ENCODE data around the gene METTL27.
"Not testable (repeated sequence)": the region's sequence is repeated elsewhere in the genome, so short reads cannot be mapped to it uniquely, and the experiment has no call there.

Gene METTL27

DNA sequence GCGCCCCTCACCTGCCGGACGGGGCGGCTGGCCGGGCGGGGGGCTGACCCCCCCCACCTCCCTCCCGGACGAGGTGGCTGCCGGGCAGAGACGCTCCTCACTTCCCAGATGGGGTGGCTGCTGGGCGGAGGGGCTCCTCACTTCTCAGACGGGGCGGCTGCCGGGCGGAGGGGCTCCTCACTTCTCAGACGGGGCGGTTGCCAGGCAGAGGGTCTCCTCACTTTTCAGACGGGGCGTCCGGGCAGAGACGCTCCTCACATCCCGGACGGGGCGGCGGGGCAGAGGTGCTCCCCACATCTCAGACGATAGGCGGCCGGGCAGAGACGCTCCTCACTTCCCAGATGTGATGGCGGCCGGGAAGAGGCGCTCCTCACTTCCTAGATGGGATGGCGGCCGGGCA is 45.1 kb downstream of the METTL27 start:
- not testable (repeated sequence) for H3K27me3 ChIP-seq (ENCODE audit: control insufficient read depth in 2 of 2, insufficient read depth in 2 of 2, low read length in 2 of 2); H3K4me3 ChIP-seq (ENCODE audit: low read length in 2 of 2); H3K27ac ChIP-seq (ENCODE audit: low read depth in 2 of 2, low read length in 2 of 2); H3K9me3 ChIP-seq (ENCODE audit: control insufficient read depth in 2 of 2, low read length in 2 of 2); H3K36me3 ChIP-seq (ENCODE audit: control insufficient read depth in 2 of 2, insufficient read depth in 2 of 2, low read length in 2 of 2); H3K9ac ChIP-seq (ENCODE audit: low read depth in 1 of 2, low read length in 2 of 2)
- H3K4me1 ChIP-seq (ENCODE audit: control insufficient read depth in 2 of 2, insufficient read depth in 2 of 2, low read length in 2 of 2): peaks cover 24 to 44% of the 10 kb centered on the region in 2 donors

DNA sequence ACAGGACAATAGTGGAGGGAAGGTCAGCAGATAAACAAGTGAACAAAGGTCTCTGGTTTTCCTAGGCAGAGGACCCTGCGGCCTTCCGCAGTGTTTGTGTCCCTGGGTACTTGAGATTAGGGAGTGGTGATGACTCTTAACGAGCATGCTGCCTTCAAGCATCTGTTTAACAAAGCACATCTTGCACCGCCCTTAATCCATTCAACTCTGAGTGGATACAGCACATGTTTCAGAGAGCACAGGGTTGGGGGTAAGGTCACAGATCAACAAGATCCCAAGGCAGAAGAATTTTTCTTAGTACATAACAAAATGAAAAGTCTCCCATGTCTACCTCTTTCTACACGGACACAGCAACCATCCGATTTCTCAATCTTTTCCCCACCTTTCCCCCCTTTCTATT is 45.7 kb downstream of the METTL27 start:
- not testable (repeated sequence) for H3K4me3 ChIP-seq (ENCODE audit: low read length in 2 of 2); H3K9me3 ChIP-seq (ENCODE audit: control insufficient read depth in 2 of 2, low read length in 2 of 2); H3K36me3 ChIP-seq (ENCODE audit: control insufficient read depth in 2 of 2, insufficient read depth in 2 of 2, low read length in 2 of 2); H3K27ac ChIP-seq (ENCODE audit: low read depth in 2 of 2, low read length in 2 of 2); H3K9ac ChIP-seq (ENCODE audit: low read depth in 1 of 2, low read length in 2 of 2); H3K27me3 ChIP-seq (ENCODE audit: control insufficient read depth in 2 of 2, insufficient read depth in 2 of 2, low read length in 2 of 2)
- peaks cover 24 to 45% of the 10 kb centered on the region in 2 donors for H3K4me1 ChIP-seq (ENCODE audit: control insufficient read depth in 2 of 2, insufficient read depth in 2 of 2, low read length in 2 of 2)

DNA sequence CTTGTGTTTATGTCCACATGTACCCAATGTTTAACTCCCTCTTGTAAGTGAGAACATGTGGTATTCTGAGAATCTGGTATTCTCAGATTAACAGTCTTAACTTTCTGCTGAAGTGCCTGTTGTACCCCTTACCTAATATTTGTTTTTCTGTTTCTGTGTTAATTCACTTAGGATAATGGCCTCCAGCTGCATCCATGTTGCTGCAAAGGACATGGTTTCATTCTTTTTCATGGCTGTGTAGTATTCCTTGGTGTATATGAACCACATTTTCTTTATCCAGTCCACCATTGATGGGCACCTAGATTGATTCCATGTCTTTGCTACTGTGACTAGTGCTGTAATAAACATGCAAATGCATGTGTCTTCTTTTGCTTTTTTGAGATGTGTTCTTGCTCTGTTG is 47.1 kb downstream of the METTL27 start:
- H3K27me3 ChIP-seq (ENCODE audit: control insufficient read depth in 2 of 2, insufficient read depth in 2 of 2, low read length in 2 of 2); H3K9me3 ChIP-seq (ENCODE audit: control insufficient read depth in 2 of 2, low read length in 2 of 2); H3K4me3 ChIP-seq (ENCODE audit: low read length in 2 of 2); H3K9ac ChIP-seq (ENCODE audit: low read depth in 1 of 2, low read length in 2 of 2); H3K36me3 ChIP-seq (ENCODE audit: control insufficient read depth in 2 of 2, insufficient read depth in 2 of 2, low read length in 2 of 2): not testable (repeated sequence)
- Histone ChIP-seq H3K27ac (ENCODE audit: low read depth in 2 of 2, low read length in 2 of 2) (peak overlapping the region; percentile 92 to 97), H3K4me1 (ENCODE audit: control insufficient read depth in 2 of 2, insufficient read depth in 2 of 2, low read length in 2 of 2) (peaks cover 15 to 39% of the 10 kb centered on the region in 2 donors)

DNA sequence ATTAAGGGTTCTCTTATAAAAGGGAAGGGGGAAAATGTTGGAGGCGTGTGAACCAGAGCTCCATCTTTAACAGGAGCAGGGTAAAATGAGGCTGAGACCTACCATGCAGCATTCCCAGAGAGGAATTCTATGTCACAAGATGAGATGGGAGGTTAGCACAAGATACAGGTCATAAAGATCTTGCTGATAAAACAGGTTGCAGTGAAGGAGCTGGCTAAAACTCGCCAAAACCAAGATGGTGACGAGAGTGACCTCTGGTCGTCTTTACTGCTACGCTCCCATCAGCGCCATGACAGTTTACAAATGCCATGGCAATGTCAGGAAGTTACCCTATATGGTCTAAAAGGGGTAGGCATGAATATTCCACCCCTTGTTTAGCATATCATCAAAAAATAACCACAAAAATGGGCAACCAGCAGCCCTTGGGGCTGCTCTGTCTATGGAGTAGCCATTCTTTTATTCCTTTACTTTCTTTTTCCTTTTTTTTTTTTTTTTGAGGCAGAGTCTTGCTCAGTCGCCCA is 51.1 kb downstream of the METTL27 start:
- H3K27ac ChIP-seq (ENCODE audit: low read depth in 2 of 2, low read length in 2 of 2); H3K4me3 ChIP-seq (ENCODE audit: low read length in 2 of 2); H3K9ac ChIP-seq (ENCODE audit: low read depth in 1 of 2, low read length in 2 of 2); H3K36me3 ChIP-seq (ENCODE audit: control insufficient read depth in 2 of 2, insufficient read depth in 2 of 2, low read length in 2 of 2); H3K27me3 ChIP-seq (ENCODE audit: control insufficient read depth in 2 of 2, insufficient read depth in 2 of 2, low read length in 2 of 2); H3K9me3 ChIP-seq (ENCODE audit: control insufficient read depth in 2 of 2, low read length in 2 of 2): not testable (repeated sequence)
- peaks cover 15 to 39% of the 10 kb centered on the region in 2 donors for H3K4me1 ChIP-seq (ENCODE audit: control insufficient read depth in 2 of 2, insufficient read depth in 2 of 2, low read length in 2 of 2)

DNA sequence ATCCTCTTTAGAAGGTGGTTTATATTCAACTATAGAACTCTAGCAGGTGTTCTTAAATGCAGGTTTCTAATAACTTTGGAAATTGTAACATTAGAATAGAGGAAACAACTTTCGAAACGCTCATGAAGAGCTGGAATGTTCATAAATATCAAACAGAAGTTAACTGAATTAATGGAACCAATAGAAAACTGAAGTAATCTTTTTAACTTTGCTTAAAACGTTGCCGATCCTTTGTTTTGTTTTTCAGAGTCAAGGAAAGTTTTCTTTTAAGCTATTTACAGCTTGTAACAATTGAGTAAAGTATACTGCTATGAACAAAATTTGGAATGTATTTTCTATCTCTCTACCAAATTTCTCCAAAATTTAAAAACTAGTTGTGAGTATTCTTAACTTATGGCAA is 53.3 kb downstream of the METTL27 start:
- no peaks in the 10 kb centered on the region for H3K9me3 ChIP-seq (ENCODE audit: control insufficient read depth in 2 of 2, low read length in 2 of 2)
- no peak overlapping the region for H3K9ac ChIP-seq (ENCODE audit: low read depth in 1 of 2, low read length in 2 of 2)
- H3K27ac ChIP-seq (ENCODE audit: low read depth in 2 of 2, low read length in 2 of 2): no peak overlapping the region
- H3K4me3 ChIP-seq (ENCODE audit: low read length in 2 of 2): no peak overlapping the region
- no peaks in the 10 kb centered on the region for H3K36me3 ChIP-seq (ENCODE audit: control insufficient read depth in 2 of 2, insufficient read depth in 2 of 2, low read length in 2 of 2)
- H3K4me1 ChIP-seq (ENCODE audit: control insufficient read depth in 2 of 2, insufficient read depth in 2 of 2, low read length in 2 of 2): peaks cover 11 to 34% of the 10 kb centered on the region in 2 donors
- H3K27me3 ChIP-seq (ENCODE audit: control insufficient read depth in 2 of 2, insufficient read depth in 2 of 2, low read length in 2 of 2): no peaks in the 10 kb centered on the region

DNA sequence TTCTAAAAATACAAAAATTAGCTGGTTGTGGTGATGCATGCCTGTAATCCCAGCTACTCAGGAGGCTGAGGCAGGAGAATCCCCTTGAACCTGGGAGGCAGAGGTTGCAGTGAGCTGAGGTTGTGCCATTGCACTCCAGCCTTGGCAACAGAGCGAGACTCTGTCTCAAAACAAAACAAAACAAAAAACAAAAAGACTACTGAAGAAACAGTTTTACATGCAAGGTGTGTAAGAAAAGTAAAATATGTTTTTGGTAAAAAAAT is 54.6 kb downstream of the METTL27 start:
- Histone ChIP-seq H3K4me1 (ENCODE audit: control insufficient read depth in 2 of 2, insufficient read depth in 2 of 2, low read length in 2 of 2) (peaks cover 5 to 20% of the 10 kb centered on the region in 2 donors), H3K9ac (ENCODE audit: low read depth in 1 of 2, low read length in 2 of 2) (peak overlapping the region; percentile 24 to 48), H3K27ac (ENCODE audit: low read depth in 2 of 2, low read length in 2 of 2) (peak overlapping the region; percentile 85 to 86)
- not testable (repeated sequence) for H3K27me3 ChIP-seq (ENCODE audit: control insufficient read depth in 2 of 2, insufficient read depth in 2 of 2, low read length in 2 of 2); H3K36me3 ChIP-seq (ENCODE audit: control insufficient read depth in 2 of 2, insufficient read depth in 2 of 2, low read length in 2 of 2); H3K4me3 ChIP-seq (ENCODE audit: low read length in 2 of 2); H3K9me3 ChIP-seq (ENCODE audit: control insufficient read depth in 2 of 2, low read length in 2 of 2)

DNA sequence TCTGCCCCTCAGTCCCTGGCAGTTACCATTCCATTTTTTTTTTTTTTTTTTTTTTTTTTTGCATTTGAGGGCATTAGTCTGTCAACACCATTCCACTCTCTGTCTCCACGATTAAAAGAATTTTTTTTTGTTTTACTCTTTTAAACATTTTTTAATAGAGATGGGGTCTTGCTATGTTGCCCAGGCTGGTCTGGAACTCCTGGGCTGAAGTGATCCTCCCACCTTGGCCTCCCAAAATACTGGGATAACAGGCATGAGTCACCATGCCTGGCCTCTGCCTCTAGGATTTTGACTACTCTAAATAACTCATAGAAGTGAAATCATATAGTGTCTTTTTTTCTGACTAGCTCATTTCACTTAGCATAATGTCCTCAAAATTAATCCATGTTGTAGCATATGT is 55.7 kb downstream of the METTL27 start:
- no peak overlapping the region for H3K27ac ChIP-seq (ENCODE audit: low read depth in 2 of 2, low read length in 2 of 2)
- no peaks in the 10 kb centered on the region for H3K36me3 ChIP-seq (ENCODE audit: control insufficient read depth in 2 of 2, insufficient read depth in 2 of 2, low read length in 2 of 2)
- H3K4me1 ChIP-seq (ENCODE audit: control insufficient read depth in 2 of 2, insufficient read depth in 2 of 2, low read length in 2 of 2): peaks cover 0 to 11% of the 10 kb centered on the region in 2 donors
- no peak overlapping the region for H3K9ac ChIP-seq (ENCODE audit: low read depth in 1 of 2, low read length in 2 of 2)
- no peaks in the 10 kb centered on the region for H3K9me3 ChIP-seq (ENCODE audit: control insufficient read depth in 2 of 2, low read length in 2 of 2)
- H3K4me3 ChIP-seq (ENCODE audit: low read length in 2 of 2): no peak overlapping the region
- H3K27me3 ChIP-seq (ENCODE audit: control insufficient read depth in 2 of 2, insufficient read depth in 2 of 2, low read length in 2 of 2): no peaks in the 10 kb centered on the region
